Heart right ventricle (tissue), 16 donors: ENCODE measurements around the gene PHACTR2. TPM values are rescaled to one million over a fixed set of nuclear protein-coding genes. Genes with fewer than 3 reads are reported as not detected.
"Not testable (repeated sequence)": the region's sequence is repeated elsewhere in the genome, so short reads cannot be mapped to it uniquely, and the experiment has no call there.

ENCODE experiments used
- ATAC-seq, 8 donors: fragments of 200-7000 bp; cut with Tn5 transposase; one replicate each; pipeline ENCODE4 v1.9.1; 2020; ENCODE audit warnings: mild to moderate bottlenecking in 8 of 8, moderate library complexity in 8 of 8, moderate number of reproducible peaks in 1 of 8
- DNase-seq, 2 donors: peaks; one replicate each; pipeline ENCODE4 v3.0.0-alpha.2; 2020
- H3K27ac ChIP-seq, 10 donors: fragments of 200-600 bp; sonication (generic) in 2 of 10; one replicate each; pipeline versions ENCODE4 v1.5.0 to v1.8.0; 2020 to 2022; ENCODE audit warnings: mild to moderate bottlenecking in 3 of 10
- H3K27me3 ChIP-seq, 7 donors: fragments of 200-600 bp; one replicate each; pipeline ENCODE4 v1.8.0; 2021 to 2022; ENCODE audit warnings: mild to moderate bottlenecking in 2 of 7
- H3K36me3 ChIP-seq, 9 donors: fragments of 200-600 bp; sonication (generic) in 1 of 9; one replicate each; pipeline versions ENCODE4 v1.5.0 to v1.8.0; 2020 to 2022; ENCODE audit warnings: mild to moderate bottlenecking in 2 of 9
- H3K4me1 ChIP-seq, 9 donors: fragments of 200-600 bp; sonication (generic) in 1 of 9; one replicate each; pipeline versions ENCODE4 v1.5.0 to v1.8.0; 2020 to 2022; ENCODE audit warnings: mild to moderate bottlenecking in 4 of 9
- H3K4me3 ChIP-seq, 10 donors: fragments of 200-600 bp; sonication (generic) in 2 of 10; one replicate each; pipeline versions ENCODE4 v1.5.0 to v1.8.0; 2020 to 2022; ENCODE audit warnings: mild to moderate bottlenecking in 7 of 10, moderate library complexity in 2 of 10
- H3K9me3 ChIP-seq, 11 donors: fragments of 200-600 bp in 10 of 11; sonication (generic) in 2 of 11; one replicate each; pipeline versions ENCODE4 v1.5.0 to v1.8.0; 2013 to 2022; ENCODE audit warnings: mild to moderate bottlenecking in 2 of 11, control low read depth in 1 of 11, moderate library complexity in 1 of 11
- CTCF ChIP-seq, 9 donors: fragments of 200-600 bp; sonication (generic) in 2 of 9; IDR thresholded peaks; one replicate each; pipeline versions ENCODE4 v1.5.0 to v1.8.0; 2021 to 2022; ENCODE audit warnings: antibody characterized with exemption in 9 of 9, mild to moderate bottlenecking in 5 of 9, moderate library complexity in 1 of 9
- WGBS, 2 donors: extraction: QIAGEN DNeasy Blood & Tissue Kit; methylation state at CpG; one replicate each; pipeline ENCODE4 v1.1.7; 2013; ENCODE audit warnings: inconsistent platforms in 1 of 2; 5-methylcytosine and 5-hydroxymethylcytosine counted together
- intact Hi-C, 10 donors: fragments of 100-400 bp; cut with DNase I; formaldehyde crosslinking; loops; one replicate each; pipeline versions ENCODE4 v1.11.1 to v1.14.2; 2022
- polyA plus RNA-seq, 2 donors: library from polyadenylated mRNA; stranded (reverse); fragments of 200-250 nt; gene quantifications; one replicate each; pipeline ENCODE4 v1.2.3, GENCODE V29; 2013
- total RNA-seq, 10 donors: library from RNA; stranded (reverse); fragmentation: NEBNext Ultra II Directional in 3 of 10; extraction: Animal tissue kit (Norgen Biotek cat#: 25700) in 3 of 10; gene quantifications; one replicate each; pipeline versions ENCODE4 v1.2.1 to v1.2.4, GENCODE V29; 2021 to 2023
- donor health status: Arrhythmogenic right ventricular cardiomyopathy.
- donor health status: ischemic (EF 13 %, LVEDD 7.1; RV severe dilation, severe dysfunction).
- donor health status: healthy with polysubstance abuse.
- donor health status: DM: no; HTN: yes; CAD: no.
- donor health status: DM: no; HTN: no; CAD: no.
- donor health status: ischemic (EF 25% LVEDD 6.9; RV normal size, moderate dysfunction).
- donor health status: ischemic (EF 25% LVEDD 5.7; RV mildly dilated, moderate dysfunction).
- donor health status: healthy.
- donor health status: DM: yes; HTN: yes; CAD: no.
- donor health status: Ischemic cardiomyopathy.
- donor health status: ischemic (EF 35%, LVEDD 5.7; RV mildly dilated, moderate dysfunction).
- donor health status: nonischemic (EF 11% LVEDD 7.7; RV severe dilation, severe dysfunction).
- donor health status: DM: yes; HTN: yes; CAD: no.
- donor health status: PGD.
- donor health status: ischemic (EF 29% LVEDD 5.4; RV normal size, mild dysfunction).
- donor health status: nonischemic (EF 23%, LVEDD 6.1; RV moderate dilation, normal function).

The PHACTR2 gene
- total and polyA plus RNA-seq, 12 donors = 6.5 to 96.3 (median 70.2) TPM

GRCh38 chr6:143783077-143783476 is 105.3 kb downstream of the PHACTR2 start:
- Histone ChIP-seq H3K36me3 (peaks cover 0 to 96% (median 29%) of the 10 kb centered on the region in 9 donors), H3K27ac (no peak overlapping the region), H3K27me3 (no peaks in the 10 kb centered on the region), H3K9me3 (peaks cover 0 to 19% (median 5%) of the 10 kb centered on the region in 11 donors), H3K4me3 (no peak overlapping the region), H3K4me1 (peaks cover 0 to 16% (median 6%) of the 10 kb centered on the region in 9 donors)
- intact Hi-C loops = no loop called here
- DNase-seq (no peak), ATAC-seq (no peak)
- WGBS, 2 donors = 83 to 85% methylated on average over 3 of the region's 3 CpGs
- TF ChIP-seq CTCF (IDR thresholded peaks at IDR 0.05) = no peak

GRCh38 chr6:143784316-143784715 is 106.6 kb downstream of the PHACTR2 start:
- H3K36me3 ChIP-seq = peaks cover 0 to 96% (median 37%) of the 10 kb centered on the region in 9 donors
- intact Hi-C loops = no loop called here

GRCh38 chr6:143786371-143786770 is 108.6 kb downstream of the PHACTR2 start:
- H3K4me3 ChIP-seq, H3K27me3 ChIP-seq, ATAC-seq, DNase-seq, H3K4me1 ChIP-seq, intact Hi-C loops, H3K27ac ChIP-seq: not testable (repeated sequence)
- Histone ChIP-seq H3K9me3 (peaks cover 0 to 19% (median 5%) of the 10 kb centered on the region in 11 donors), H3K36me3 (peaks cover 0 to 97% (median 58%) of the 10 kb centered on the region in 9 donors)

More at GRCh38 chr6:143784316-143784715, 106.6 kb downstream of the PHACTR2 start:
- no peak for ATAC-seq
- Histone ChIP-seq H3K4me3 (no peak overlapping the region), H3K4me1 (peaks cover 0 to 5% (median 0%) of the 10 kb centered on the region in 9 donors), H3K27me3 (no peaks in the 10 kb centered on the region), H3K9me3 (peaks cover 0 to 19% (median 5%) of the 10 kb centered on the region in 11 donors), H3K27ac (no peak overlapping the region)
- DNase-seq = no peak
- TF ChIP-seq CTCF (IDR thresholded peaks at IDR 0.05) = no peak

- Histone ChIP-seq H3K4me3 (no peak overlapping the region), H3K4me1 (no peaks in the 10 kb centered on the region), H3K27me3 (no peaks in the 10 kb centered on the region), H3K9me3 (peaks cover 0 to 16% (median 3%) of the 10 kb centered on the region in 11 donors), H3K36me3 (peaks cover 0 to 92% (median 41%) of the 10 kb centered on the region in 9 donors), H3K27ac (no peak overlapping the region)
- ATAC-seq = no peak
- no peak for DNase-seq
- 77 to 88% methylated on average over 3 of the region's 3 CpGs for WGBS, 2 donors
- no peak for TF ChIP-seq CTCF (IDR thresholded peaks at IDR 0.05)
- intact Hi-C loops = no loop called here
These were observed 114.9 kb downstream of the PHACTR2 start for GRCh38 chr6:143792402-143793279.

- intact Hi-C loops = no loop called here
- Histone ChIP-seq H3K36me3 (peaks cover 0 to 90% (median 41%) of the 10 kb centered on the region in 9 donors), H3K27ac (no peak overlapping the region), H3K9me3 (peaks cover 0 to 16% (median 3%) of the 10 kb centered on the region in 11 donors), H3K27me3 (no peaks in the 10 kb centered on the region), H3K4me1 (no peaks in the 10 kb centered on the region), H3K4me3 (no peak overlapping the region)
- no peak for DNase-seq
- TF ChIP-seq CTCF (IDR thresholded peaks at IDR 0.05) = no peak
- ATAC-seq = no peak
These were observed 115.5 kb downstream of the PHACTR2 start for GRCh38 chr6:143793280-143793619.

DNA sequence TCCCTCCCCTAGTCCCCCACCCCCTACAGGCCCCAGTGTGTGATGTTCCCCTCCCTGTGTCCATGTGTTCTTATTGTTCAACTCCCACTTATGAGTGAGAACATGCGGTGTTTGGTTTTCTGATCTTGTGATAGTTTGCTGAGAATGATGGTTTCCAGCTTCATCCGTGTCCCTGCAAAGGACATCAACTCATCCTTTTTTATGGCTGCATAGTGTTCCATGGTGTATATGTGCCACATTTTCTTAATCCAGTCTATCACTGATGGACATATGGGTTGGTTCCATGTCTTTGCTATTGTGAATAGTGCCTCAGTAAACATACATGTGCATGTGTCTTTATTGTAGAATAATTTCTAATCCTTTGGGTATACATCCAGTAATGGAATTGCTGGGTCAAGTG is 118.8 kb downstream of the PHACTR2 start:
- DNase-seq, ATAC-seq, H3K27ac ChIP-seq, H3K4me3 ChIP-seq, H3K27me3 ChIP-seq, H3K4me1 ChIP-seq, intact Hi-C loops: not testable (repeated sequence)
- Histone ChIP-seq H3K9me3 (peaks cover 0 to 44% (median 10%) of the 10 kb centered on the region in 11 donors), H3K36me3 (peaks cover 0 to 89% (median 12%) of the 10 kb centered on the region in 9 donors)
- WGBS, 2 donors = 95 to 100% methylated on average over 2 of the region's 2 CpGs

DNA sequence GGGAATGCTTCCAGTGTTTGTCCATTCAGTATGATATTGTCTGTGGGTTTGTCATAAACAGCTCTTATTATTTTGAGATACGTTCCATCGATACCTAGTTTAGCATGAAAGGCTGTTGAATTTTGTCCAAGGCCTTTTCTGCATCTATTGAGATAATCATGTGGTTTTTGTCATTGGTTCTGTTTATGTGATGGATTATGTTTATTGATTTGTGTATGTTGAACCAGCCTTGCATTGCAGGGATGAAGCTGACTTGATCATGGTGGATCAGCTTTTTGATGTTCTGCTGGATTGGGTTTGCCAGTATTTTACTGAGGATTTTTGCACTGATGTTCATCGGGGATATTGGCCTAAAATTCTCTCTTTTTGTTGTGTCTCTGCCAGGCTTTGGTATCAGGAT is 120.7 kb downstream of the PHACTR2 start:
- H3K4me1 ChIP-seq, DNase-seq, H3K27me3 ChIP-seq, intact Hi-C loops, H3K4me3 ChIP-seq, ATAC-seq, H3K27ac ChIP-seq: not testable (repeated sequence)
- Histone ChIP-seq H3K36me3 (peaks cover 0 to 87% (median 8%) of the 10 kb centered on the region in 9 donors), H3K9me3 (peaks cover 0 to 33% (median 4%) of the 10 kb centered on the region in 11 donors)
- WGBS, 2 donors = 95 to 98% methylated on average over 3 of the region's 3 CpGs
